ENCODE results near the gene SPRED3. TPM values are rescaled to one million over a fixed set of nuclear protein-coding genes. Genes with fewer than 3 reads are reported as not detected.

SPRED3 gene
- total and polyA plus RNA-seq, 4 donors = under 0.01 to 0.09 TPM; not detected in 2

- Histone ChIP-seq H3K4me1 (ENCODE audit: control insufficient read depth in 4 of 4, insufficient read depth in 4 of 4, low read length in 3 of 4) (peaks cover 0 to 8% (median 0%) of the 10 kb centered on the region in 4 donors), H3K36me3 (ENCODE audit: control insufficient read depth in 4 of 4, insufficient read depth in 3 of 4, low read depth in 1 of 4, low read length in 3 of 4) (no peaks in the 10 kb centered on the region), H3K9me3 (ENCODE audit: control insufficient read depth in 4 of 4, low read length in 3 of 4) (no peaks in the 10 kb centered on the region), H3K4me3 (ENCODE audit: low read depth in 1 of 3, low read length in 3 of 3) (no peak overlapping the region), H3K27me3 (ENCODE audit: control insufficient read depth in 4 of 4, insufficient read depth in 4 of 4, low read length in 3 of 4) (peaks cover 0 to 9% (median 3%) of the 10 kb centered on the region in 4 donors), H3K27ac (ENCODE audit: low read depth in 1 of 2, low read length in 2 of 2) (no peak overlapping the region), H3K9ac (ENCODE audit: low read depth in 1 of 2, low read length in 2 of 2) (no peak overlapping the region)
- TF ChIP-seq HNF4G (IDR thresholded peaks at IDR 0.05) (no peak), MAX (IDR thresholded peaks at IDR 0.05) (no peak), ATF3 (IDR thresholded peaks at IDR 0.05) (no peak)
- WGBS = 45% methylated on average over 5 of the region's 5 CpGs
- DNase-seq (ENCODE audit: low spot score) = no peak
Measured at GRCh38 chr19:38358071-38358470, 30.4 kb upstream of the SPRED3 start.

GRCh38 chr19:38359242-38360021, 29.1 kb upstream of the SPRED3 start:
- Histone ChIP-seq H3K27me3 (ENCODE audit: control insufficient read depth in 4 of 4, insufficient read depth in 4 of 4, low read length in 3 of 4) (peaks cover 0 to 6% (median 3%) of the 10 kb centered on the region in 4 donors), H3K4me3 (ENCODE audit: low read depth in 1 of 3, low read length in 3 of 3) (no peak overlapping the region), H3K9ac (ENCODE audit: low read depth in 1 of 2, low read length in 2 of 2) (no peak overlapping the region), H3K4me1 (ENCODE audit: control insufficient read depth in 4 of 4, insufficient read depth in 4 of 4, low read length in 3 of 4) (peaks cover 0 to 8% (median 0%) of the 10 kb centered on the region in 4 donors), H3K27ac (ENCODE audit: low read depth in 1 of 2, low read length in 2 of 2) (no peak overlapping the region), H3K36me3 (ENCODE audit: control insufficient read depth in 4 of 4, insufficient read depth in 3 of 4, low read depth in 1 of 4, low read length in 3 of 4) (no peaks in the 10 kb centered on the region), H3K9me3 (ENCODE audit: control insufficient read depth in 4 of 4, low read length in 3 of 4) (no peaks in the 10 kb centered on the region)
- DNase-seq (ENCODE audit: low spot score) = no peak
- TF ChIP-seq HNF4G (IDR thresholded peaks at IDR 0.05) = no peak
- TF ChIP-seq NR2F2 (IDR thresholded peaks at IDR 0.05) = no peak
- TF ChIP-seq HNF4A (conservative IDR thresholded peaks at IDR 0.05) = no peak
- TF ChIP-seq FOXA2 (IDR thresholded peaks at IDR 0.05) = no peak
- TF ChIP-seq REST (IDR thresholded peaks at IDR 0.05) = no peak
- no peak for TF ChIP-seq SP1 (IDR thresholded peaks at IDR 0.05)
- WGBS = 57% methylated on average over 18 of the region's 18 CpGs

GRCh38 chr19:38360351-38360750, 28.1 kb upstream of the SPRED3 start:
- no peaks in the 10 kb centered on the region for H3K36me3 ChIP-seq (ENCODE audit: control insufficient read depth in 4 of 4, insufficient read depth in 3 of 4, low read depth in 1 of 4, low read length in 3 of 4)
- 86% methylated on average over 9 of the region's 9 CpGs for WGBS
- H3K27ac ChIP-seq (ENCODE audit: low read depth in 1 of 2, low read length in 2 of 2) = no peak overlapping the region
- H3K4me3 ChIP-seq (ENCODE audit: low read depth in 1 of 3, low read length in 3 of 3) = no peak overlapping the region
- H3K27me3 ChIP-seq (ENCODE audit: control insufficient read depth in 4 of 4, insufficient read depth in 4 of 4, low read length in 3 of 4) = peaks cover 0 to 6% (median 3%) of the 10 kb centered on the region in 4 donors
- H3K9ac ChIP-seq (ENCODE audit: low read depth in 1 of 2, low read length in 2 of 2) = no peak overlapping the region
- DNase-seq (ENCODE audit: low spot score) = no peak
- peaks cover 0 to 8% (median 0%) of the 10 kb centered on the region in 4 donors for H3K4me1 ChIP-seq (ENCODE audit: control insufficient read depth in 4 of 4, insufficient read depth in 4 of 4, low read length in 3 of 4)
- no peaks in the 10 kb centered on the region for H3K9me3 ChIP-seq (ENCODE audit: control insufficient read depth in 4 of 4, low read length in 3 of 4)
- no peak for TF ChIP-seq JUND (IDR thresholded peaks at IDR 0.05)
- TF ChIP-seq ZBTB33 (IDR thresholded peaks at IDR 0.05) = no peak
- TF ChIP-seq ATF3 (IDR thresholded peaks at IDR 0.05) = no peak
- TF ChIP-seq YY1 (IDR thresholded peaks at IDR 0.05) = no peak
- no peak for TF ChIP-seq CTCF (IDR thresholded peaks at IDR 0.05; ENCODE audit: low read depth, low read length, missing input control)
- no peak for TF ChIP-seq FOXA1 (IDR thresholded peaks at IDR 0.05)
- TF ChIP-seq MAX (IDR thresholded peaks at IDR 0.05) = no peak
- TF ChIP-seq HNF4G (IDR thresholded peaks at IDR 0.05) = no peak
- no peak for TF ChIP-seq EGR1 (IDR thresholded peaks at IDR 0.05; ENCODE audit: low read depth in 2 of 2)
- no peak for TF ChIP-seq TAF1 (conservative IDR thresholded peaks at IDR 0.05)
- TF ChIP-seq HNF4A (conservative IDR thresholded peaks at IDR 0.05) = no peak
- no peak for TF ChIP-seq RXRA (IDR thresholded peaks at IDR 0.05)
- no peak for TF ChIP-seq SP1 (IDR thresholded peaks at IDR 0.05)
- TF ChIP-seq FOXA2 (IDR thresholded peaks at IDR 0.05) = no peak

Data from liver (tissue), 9 donors.